ENCODE data around the gene PEA15.

The PEA15 gene

GRCh38 chr1:160167056-160167455 is 38.1 kb upstream of the PEA15 start:
- no peaks in the 10 kb centered on the region for H3K4me1 ChIP-seq (ENCODE audit: control insufficient read depth, insufficient read depth, low read length)
- H3K9me3 ChIP-seq (ENCODE audit: control insufficient read depth, insufficient read depth, low read depth, low read length) = no peaks in the 10 kb centered on the region
- TF ChIP-seq ZNF157 (tag by site-specific recombination; IDR thresholded peaks at IDR 0.05) (no peak), ZNF501 (tag by site-specific recombination; IDR thresholded peaks at IDR 0.05) (no peak), ZNF768 (tag by site-specific recombination; IDR thresholded peaks at IDR 0.05) (no peak), ZNF561 (tag by site-specific recombination; IDR thresholded peaks at IDR 0.05; ENCODE audit: borderline replicate concordance) (no peak), ZNF670 (tag by site-specific recombination; IDR thresholded peaks at IDR 0.05; ENCODE audit: low read depth) (no peak), SP3 (tag by site-specific recombination; IDR thresholded peaks at IDR 0.05) (no peak), GLIS2 (tag by site-specific recombination; IDR thresholded peaks at IDR 0.05) (no peak), ZNF514 (tag by site-specific recombination; IDR thresholded peaks at IDR 0.05) (no peak), ZBTB21 (tag by site-specific recombination; IDR thresholded peaks at IDR 0.05) (no peak)
- TF ChIP-seq, protein P1, sequence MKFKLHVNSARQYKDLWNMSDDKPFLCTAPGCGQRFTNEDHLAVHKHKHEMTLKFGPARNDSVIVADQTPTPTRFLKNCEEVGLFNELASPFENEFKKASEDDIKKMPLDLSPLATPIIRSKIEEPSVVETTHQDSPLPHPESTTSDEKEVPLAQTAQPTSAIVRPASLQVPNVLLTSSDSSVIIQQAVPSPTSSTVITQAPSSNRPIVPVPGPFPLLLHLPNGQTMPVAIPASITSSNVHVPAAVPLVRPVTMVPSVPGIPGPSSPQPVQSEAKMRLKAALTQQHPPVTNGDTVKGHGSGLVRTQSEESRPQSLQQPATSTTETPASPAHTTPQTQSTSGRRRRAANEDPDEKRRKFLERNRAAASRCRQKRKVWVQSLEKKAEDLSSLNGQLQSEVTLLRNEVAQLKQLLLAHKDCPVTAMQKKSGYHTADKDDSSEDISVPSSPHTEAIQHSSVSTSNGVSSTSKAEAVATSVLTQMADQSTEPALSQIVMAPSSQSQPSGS (tag by site-specific recombination; IDR thresholded peaks at IDR 0.05; ENCODE audit: low read depth) = no peak
- no peaks in the 10 kb centered on the region for H3K36me3 ChIP-seq (ENCODE audit: control insufficient read depth in 2 of 2, insufficient read depth in 1 of 2, low read length in 2 of 2)
- ChIA-PET POLR2A (no interaction called here), CTCF (interaction anchor here (0.6 kb wide), 2 partner anchors 41 to 961 kb away, joined by 3 read pairs; no protein-coding TSS in a partner anchor)
- no peak overlapping the region for H3K27ac ChIP-seq (ENCODE audit: extremely low read depth, low read depth, low read length)
- no peak overlapping the region for H3K4me3 ChIP-seq (ENCODE audit: low read depth, low read length)

DNA sequence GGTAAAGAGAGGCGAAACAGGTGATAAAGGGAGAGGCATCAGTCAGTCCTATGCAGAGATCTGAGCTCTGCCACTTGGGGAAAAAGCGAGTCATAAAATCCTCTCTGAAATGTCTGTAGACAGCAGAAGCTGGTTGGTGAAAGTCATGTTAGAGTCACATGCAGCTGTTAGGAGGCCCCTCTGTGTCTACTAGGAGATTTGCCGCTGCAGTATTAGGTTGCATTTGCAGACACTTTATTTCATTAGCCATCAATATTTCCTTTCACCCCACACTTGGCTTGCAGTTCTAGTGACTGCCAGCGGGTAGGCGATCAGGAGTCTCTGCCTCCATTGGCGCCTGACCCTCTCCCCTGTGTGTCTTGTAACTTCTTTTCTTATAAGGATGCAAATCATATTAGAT is 37.6 kb upstream of the PEA15 start:
- POLR2A ChIA-PET = no interaction called here
- no peaks in the 10 kb centered on the region for H3K9me3 ChIP-seq (ENCODE audit: control insufficient read depth, insufficient read depth, low read depth, low read length)
- H3K4me3 ChIP-seq (ENCODE audit: low read depth, low read length) = no peak overlapping the region
- CTCF ChIA-PET = interaction anchor here (0.7 kb wide), 1 partner anchor 10 kb away, joined by 4 read pairs; no protein-coding TSS in a partner anchor
- TF ChIP-seq ZNF544 (tag by site-specific recombination; IDR thresholded peaks at IDR 0.05) = no peak
- TF ChIP-seq HOXA7 (CRISPR knock-in tag; IDR thresholded peaks at IDR 0.05; ENCODE audit: borderline replicate concordance) = no peak
- TF ChIP-seq ZNF202 (tag by site-specific recombination; IDR thresholded peaks at IDR 0.05; ENCODE audit: borderline replicate concordance) = no peak
- no peak overlapping the region for H3K27ac ChIP-seq (ENCODE audit: extremely low read depth, low read depth, low read length)
- H3K36me3 ChIP-seq (ENCODE audit: control insufficient read depth in 2 of 2, insufficient read depth in 1 of 2, low read length in 2 of 2) = no peaks in the 10 kb centered on the region
- no peaks in the 10 kb centered on the region for H3K4me1 ChIP-seq (ENCODE audit: control insufficient read depth, insufficient read depth, low read length)

DNA sequence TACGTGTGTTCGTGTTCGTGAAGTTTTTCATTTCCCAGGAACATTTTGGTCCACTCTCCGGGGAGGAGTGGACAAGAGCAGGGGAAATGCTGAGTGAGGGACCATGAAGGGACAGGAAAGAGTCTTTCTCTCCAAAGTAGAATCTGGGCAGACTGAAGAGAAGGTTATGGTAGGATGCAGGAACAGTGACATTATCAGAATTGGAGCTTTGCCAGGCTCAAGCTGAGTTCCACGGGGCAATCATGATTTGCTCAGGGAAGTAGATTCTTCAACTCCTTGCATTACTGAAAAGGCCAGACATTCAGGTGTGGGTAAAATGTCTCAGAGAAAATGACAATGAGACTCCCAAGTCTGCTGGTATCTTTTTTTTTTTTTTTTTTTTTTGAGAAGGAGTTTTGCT is 37.2 kb upstream of the PEA15 start:
- H3K9me3 ChIP-seq (ENCODE audit: control insufficient read depth, insufficient read depth, low read depth, low read length) = no peaks in the 10 kb centered on the region
- ChIA-PET CTCF (interaction anchor here (0.7 to 1.9 kb wide), 2 partner anchors 9 to 52 kb away, joined by 4 to 6 read pairs; no protein-coding TSS in a partner anchor), POLR2A (interaction anchor here (0.7 kb wide), 1 partner anchor 104 kb away, joined by 4 read pairs; no protein-coding TSS in a partner anchor)
- H3K36me3 ChIP-seq (ENCODE audit: control insufficient read depth in 2 of 2, insufficient read depth in 1 of 2, low read length in 2 of 2) = no peaks in the 10 kb centered on the region
- no peaks in the 10 kb centered on the region for H3K4me1 ChIP-seq (ENCODE audit: control insufficient read depth, insufficient read depth, low read length)
- no peak overlapping the region for H3K4me3 ChIP-seq (ENCODE audit: low read depth, low read length)
- no peak overlapping the region for H3K27ac ChIP-seq (ENCODE audit: extremely low read depth, low read depth, low read length)
- TF ChIP-seq ZSCAN16 (tag by site-specific recombination; IDR thresholded peaks at IDR 0.05) (no peak), ZNF23 (tag by site-specific recombination; IDR thresholded peaks at IDR 0.05; ENCODE audit: borderline replicate concordance) (no peak), ZFP69B (tag by site-specific recombination; IDR thresholded peaks at IDR 0.05) (no peak), PRDM10 (tag by site-specific recombination; IDR thresholded peaks at IDR 0.05) (0 out of 2 replicates have a peak, but pooled peaks have one; percentile 15), SCRT2 (tag by site-specific recombination; IDR thresholded peaks at IDR 0.05) (no peak), FEZF1 (tag by site-specific recombination; IDR thresholded peaks at IDR 0.05) (no peak), ZNF660 (tag by site-specific recombination; IDR thresholded peaks at IDR 0.05) (0 out of 2 replicates have a peak, but pooled peaks have one; percentile 32), ZNF518A (tag by site-specific recombination; conservative IDR thresholded peaks at IDR 0.05; ENCODE audit: low read depth) (no peak)
